SK-N-SH (cell line): Measurements from ENCODE around the gene NXPH4. TPM values are rescaled to one million over a fixed set of nuclear protein-coding genes. Genes with fewer than 3 reads are reported as not detected.

Source experiments
- CTCF ChIA-PET: fragments of 300-600, 350-600 bp; formaldehyde crosslinking; extraction: SDS; loops from one replicate; lab custom pipeline; 2021; lab: Yijun Ruan, JAX
- POLR2A ChIA-PET: fragments of 350-600 bp; sonication (Branson Sonifier 250); formaldehyde crosslinking; extraction: SDS; loops from one replicate; lab custom pipeline; 2020; ENCODE audit warnings: antibody characterized with exemption, inconsistent platforms; lab: Yijun Ruan, JAX
- DNase-seq: peaks from one replicate; pipeline ENCODE4 v3.0.0; 2012
- H2AFZ ChIP-seq: fragments of 200-600 bp; sonication (generic); 2 replicates; pipeline ENCODE4 v1.8.1; 2016; ENCODE audit warnings: antibody characterized with exemption, mild to moderate bottlenecking, low read depth
- H3F3A ChIP-seq: fragments of 200-600 bp; sonication (generic); replicated peaks from 2 replicates; pipeline ENCODE3; 2016; ENCODE audit warnings: antibody characterized with exemption, mild to moderate bottlenecking; ENCODE audit not compliant: insufficient read depth
- H3K27ac ChIP-seq, 2 experiments: fragments of 200-500 bp in 1 of 2; fragments of 200-600 bp in 1 of 2; sonication (Bioruptor generic) in 1 of 2; sonication (generic), shearing (Covaris generic) in 1 of 2; 2 replicates each; pipeline versions ENCODE4 v1.5.1 to v1.6.1; 2014 to 2016; ENCODE audit warnings: low read depth in 2 of 2, inconsistent platforms in 1 of 2, low read length in 1 of 2, mild to moderate bottlenecking in 1 of 2, mixed read lengths in 1 of 2
- H3K27me3 ChIP-seq: fragments of 200-600 bp; sonication (generic), shearing (Covaris generic); 2 replicates; pipeline ENCODE4 v1.6.1; 2016; ENCODE audit warnings: mixed run types; ENCODE audit not compliant: insufficient read depth
- H3K36me3 ChIP-seq, 2 experiments: fragments of 200-500 bp in 1 of 2; fragments of 200-600 bp in 1 of 2; sonication (Bioruptor generic) in 1 of 2; sonication (generic) in 1 of 2; replicated peaks in 1 of 2; 2 replicates each; pipeline versions ENCODE3 to v1.5.1; 2014 to 2016; ENCODE audit warnings: low read length in 1 of 2, mild to moderate bottlenecking in 1 of 2; ENCODE audit not compliant: insufficient read depth in 2 of 2, control insufficient read depth in 1 of 2
- H3K4me1 ChIP-seq, 2 experiments: fragments of 200-500 bp in 1 of 2; fragments of 200-600 bp in 1 of 2; sonication (Bioruptor generic) in 1 of 2; sonication (generic), shearing (Covaris generic) in 1 of 2; 2 replicates each; pipeline versions ENCODE4 v1.5.1 to v1.6.1; 2014 to 2016; ENCODE audit warnings: low read depth in 1 of 2, low read length in 1 of 2, mixed run types in 1 of 2; ENCODE audit not compliant: insufficient read depth in 2 of 2, control insufficient read depth in 1 of 2
- H3K4me2 ChIP-seq: fragments of 200-600 bp; sonication (generic), shearing (Covaris generic); 2 replicates; pipeline ENCODE4 v1.6.1; 2017; ENCODE audit warnings: mixed run types
- H3K4me3 ChIP-seq, 2 experiments: fragments of 200-500 bp in 1 of 2; fragments of 200-600 bp in 1 of 2; sonication (Bioruptor generic) in 1 of 2; sonication (generic), shearing (Covaris generic) in 1 of 2; 2 replicates each; pipeline versions ENCODE4 v1.5.1 to v1.8.1; 2014 to 2016; ENCODE audit warnings: low read depth in 2 of 2, inconsistent platforms in 1 of 2, low read length in 1 of 2, mild to moderate bottlenecking in 1 of 2, mixed read lengths in 1 of 2, moderate library complexity in 1 of 2
- H3K79me2 ChIP-seq: fragments of 200-600 bp; sonication (generic); 2 replicates; pipeline ENCODE4 v1.8.1; 2017; ENCODE audit warnings: mild to moderate bottlenecking; ENCODE audit not compliant: insufficient read depth
- H3K9ac ChIP-seq: fragments of 200-600 bp; sonication (generic); 2 replicates; pipeline ENCODE4 v1.6.1; 2017; ENCODE audit warnings: mixed run types
- H3K9me2 ChIP-seq: fragments of 200-600 bp; sonication (generic); 2 replicates; pipeline ENCODE4 v1.6.1; 2017; ENCODE audit warnings: mixed run types
- H3K9me3 ChIP-seq: fragments of 200-600 bp; sonication (generic); 2 replicates; pipeline ENCODE4 v1.6.1; 2017; ENCODE audit warnings: mixed run types, mild to moderate bottlenecking, moderate library complexity
- H4K20me1 ChIP-seq: fragments of 200-600 bp; sonication (generic); 2 replicates; pipeline ENCODE4 v1.6.1; 2017; ENCODE audit warnings: mild to moderate bottlenecking, mixed run types; ENCODE audit not compliant: insufficient read depth
- ELF1 ChIP-seq: IDR thresholded peaks from 2 replicates; pipeline ENCODE4 v1.4.0; 2012
- EZH2phosphoT487 ChIP-seq: fragments of 200-600 bp; sonication (generic); IDR thresholded peaks from 2 replicates; pipeline ENCODE4 v1.6.1; 2017; ENCODE audit warnings: low read depth, mixed run types, mild to moderate bottlenecking, antibody characterized with exemption, moderate library complexity, borderline replicate concordance
- FOSL2 ChIP-seq: IDR thresholded peaks from 2 replicates; pipeline ENCODE4 v1.4.0; 2012; ENCODE audit warnings: low read depth, mild to moderate bottlenecking, moderate library complexity, borderline replicate concordance
- FOXJ3 ChIP-seq: sonication (generic); formaldehyde crosslinking; IDR thresholded peaks from 2 replicates; pipeline ENCODE4 v1.5.1; 2020; ENCODE audit warnings: mild to moderate bottlenecking, missing genetic modification reagents
- GATA2 ChIP-seq: sonication (generic); formaldehyde crosslinking; IDR thresholded peaks from 2 replicates; pipeline ENCODE4 v1.5.0; 2020; ENCODE audit warnings: mild to moderate bottlenecking, missing genetic modification reagents
- JUND ChIP-seq: IDR thresholded peaks from 2 replicates; pipeline ENCODE4 v1.4.0; 2012
- MXI1 ChIP-seq: IDR thresholded peaks from 2 replicates; pipeline ENCODE4 v1.6.1; 2012; ENCODE audit warnings: mild to moderate bottlenecking, low read depth, low read length, improper control_type of control experiment
- RAD21 ChIP-seq: IDR thresholded peaks from 2 replicates; pipeline ENCODE4 v1.6.1; 2012; ENCODE audit warnings: mild to moderate bottlenecking, low read length
- RCOR1 ChIP-seq: fragments of 150-350 bp; IDR thresholded peaks from 2 replicates; pipeline ENCODE4 v1.6.1; 2017; ENCODE audit warnings: antibody characterized with exemption, low read length
- RFX5 ChIP-seq: IDR thresholded peaks from 2 replicates; pipeline ENCODE4 v1.6.1; 2012; ENCODE audit warnings: mild to moderate bottlenecking, improper control_type of control experiment, low read length
- SIN3A ChIP-seq: IDR thresholded peaks from 2 replicates; pipeline ENCODE4 v1.6.1; 2012; ENCODE audit warnings: low read depth, mild to moderate bottlenecking, low read length, moderate library complexity, borderline replicate concordance
- SMC3 ChIP-seq: IDR thresholded peaks from 2 replicates; pipeline ENCODE4 v1.6.1; 2012; ENCODE audit warnings: low read depth, low read length, improper control_type of control experiment
- TAF1 ChIP-seq: IDR thresholded peaks from 2 replicates; pipeline ENCODE4 v1.6.1; 2012; ENCODE audit warnings: low read depth, mild to moderate bottlenecking, low read length, moderate library complexity, borderline replicate concordance
- TCF12 ChIP-seq: IDR thresholded peaks from 2 replicates; pipeline ENCODE4 v1.4.0; 2012
- WGBS: methylation state at CpG from one replicate; pipeline ENCODE4 v1.1.6; 2017; ENCODE audit warnings: low lambda C conversion rate; 5-methylcytosine and 5-hydroxymethylcytosine counted together
- polyA plus RNA-seq, 3 experiments: library from polyadenylated mRNA; depleted of rRNA; stranded (reverse); fragments of >200 nt; gene quantifications; 2 replicates each; pipeline ENCODE4 v1.2.3, GENCODE V29; 2012
- TF ChIP-seq, protein P1 (sequence below): IDR thresholded peaks from 2 replicates; pipeline ENCODE4 v1.4.0; 2012; ENCODE audit warnings: low read depth
- TF ChIP-seq, protein P2 (sequence below): IDR thresholded peaks from 2 replicates; pipeline ENCODE4 v1.4.0; 2012; ENCODE audit warnings: low read depth, borderline replicate concordance
- TF ChIP-seq, protein P3 (sequence below): fragments of 150-350 bp; IDR thresholded peaks from 2 replicates; pipeline ENCODE4 v1.6.1; 2017; ENCODE audit warnings: antibody characterized with exemption, low read length, low read depth, borderline replicate concordance
- TF ChIP-seq, protein P4 (sequence below): fragments of 200-600 bp; sonication (generic); IDR thresholded peaks from 2 replicates; pipeline ENCODE4 v1.6.1; 2017; ENCODE audit warnings: antibody characterized with exemption, mild to moderate bottlenecking, moderate library complexity
- TF ChIP-seq, protein P5 (sequence below): fragments of 150-350 bp; IDR thresholded peaks from 2 replicates; pipeline ENCODE4 v1.6.1; 2016; ENCODE audit warnings: mild to moderate bottlenecking, low read depth, low read length
- TF ChIP-seq, protein P6 (sequence below): IDR thresholded peaks from 2 replicates; pipeline ENCODE4 v1.6.1; 2012; ENCODE audit warnings: mild to moderate bottlenecking, low read depth, low read length, moderate library complexity

NXPH4 gene
- polyA plus RNA-seq, 1 of the 3 experiments (the other 2 are of a cell fraction) = 0.31 TPM

DNA sequence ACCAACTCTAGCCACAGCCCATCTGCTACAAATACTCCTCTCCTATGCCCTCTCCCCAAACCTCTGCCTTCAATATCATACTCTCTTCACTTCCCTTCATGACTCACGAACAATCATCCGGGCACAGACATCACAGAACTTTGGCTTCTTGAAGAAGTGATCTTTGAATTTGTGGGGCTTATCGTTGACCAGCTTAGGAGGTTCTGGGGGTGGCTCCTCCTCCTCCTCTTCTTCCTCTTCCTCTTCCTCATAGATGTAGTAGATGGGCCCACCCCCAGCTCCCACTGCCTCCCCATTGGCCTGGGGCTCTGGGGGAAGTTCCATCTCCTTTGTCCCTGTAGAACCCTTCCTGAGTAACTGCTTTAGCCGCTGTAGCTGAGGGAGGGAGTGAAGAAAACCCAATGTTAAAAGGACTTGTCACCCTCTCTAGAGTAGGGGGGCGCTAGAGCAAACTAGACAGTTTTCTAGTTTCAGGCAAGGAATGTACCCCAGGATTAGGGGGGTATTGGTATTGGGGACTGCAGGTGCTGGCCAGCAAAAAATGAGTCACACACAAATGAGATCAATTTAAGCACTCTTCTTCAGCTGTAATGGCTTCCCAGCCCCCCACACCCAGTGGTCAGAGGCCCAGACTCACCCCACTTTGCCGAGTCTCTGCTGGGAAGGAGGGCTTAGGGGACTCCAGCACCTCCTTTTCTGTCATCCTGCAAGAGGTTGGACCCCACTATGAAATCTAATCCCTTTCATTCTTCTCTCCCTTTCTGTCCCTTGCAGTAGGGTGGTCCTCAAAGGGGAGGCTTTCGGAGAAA lies 32.5 kb downstream of the NXPH4 start (continued):
- TF ChIP-seq, protein P1, sequence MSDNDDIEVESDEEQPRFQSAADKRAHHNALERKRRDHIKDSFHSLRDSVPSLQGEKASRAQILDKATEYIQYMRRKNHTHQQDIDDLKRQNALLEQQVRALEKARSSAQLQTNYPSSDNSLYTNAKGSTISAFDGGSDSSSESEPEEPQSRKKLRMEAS = no peak
- TF ChIP-seq SIN3A (no peak), RFX5 (no peak), MXI1 (no peak), EZH2phosphoT487 (no peak), TAF1 (no peak), RCOR1 (no peak), GATA2 (CRISPR knock-in tag) (no peak), JUND (no peak)
- TF ChIP-seq, protein P2, sequence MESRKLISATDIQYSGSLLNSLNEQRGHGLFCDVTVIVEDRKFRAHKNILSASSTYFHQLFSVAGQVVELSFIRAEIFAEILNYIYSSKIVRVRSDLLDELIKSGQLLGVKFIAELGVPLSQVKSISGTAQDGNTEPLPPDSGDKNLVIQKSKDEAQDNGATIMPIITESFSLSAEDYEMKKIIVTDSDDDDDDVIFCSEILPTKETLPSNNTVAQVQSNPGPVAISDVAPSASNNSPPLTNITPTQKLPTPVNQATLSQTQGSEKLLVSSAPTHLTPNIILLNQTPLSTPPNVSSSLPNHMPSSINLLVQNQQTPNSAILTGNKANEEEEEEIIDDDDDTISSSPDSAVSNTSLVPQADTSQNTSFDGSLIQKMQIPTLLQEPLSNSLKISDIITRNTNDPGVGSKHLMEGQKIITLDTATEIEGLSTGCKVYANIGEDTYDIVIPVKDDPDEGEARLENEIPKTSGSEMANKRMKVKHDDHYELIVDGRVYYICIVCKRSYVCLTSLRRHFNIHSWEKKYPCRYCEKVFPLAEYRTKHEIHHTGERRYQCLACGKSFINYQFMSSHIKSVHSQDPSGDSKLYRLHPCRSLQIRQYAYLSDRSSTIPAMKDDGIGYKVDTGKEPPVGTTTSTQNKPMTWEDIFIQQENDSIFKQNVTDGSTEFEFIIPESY = no peak
- TF ChIP-seq, protein P3, sequence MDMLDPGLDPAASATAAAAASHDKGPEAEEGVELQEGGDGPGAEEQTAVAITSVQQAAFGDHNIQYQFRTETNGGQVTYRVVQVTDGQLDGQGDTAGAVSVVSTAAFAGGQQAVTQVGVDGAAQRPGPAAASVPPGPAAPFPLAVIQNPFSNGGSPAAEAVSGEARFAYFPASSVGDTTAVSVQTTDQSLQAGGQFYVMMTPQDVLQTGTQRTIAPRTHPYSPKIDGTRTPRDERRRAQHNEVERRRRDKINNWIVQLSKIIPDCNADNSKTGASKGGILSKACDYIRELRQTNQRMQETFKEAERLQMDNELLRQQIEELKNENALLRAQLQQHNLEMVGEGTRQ = no peak

DNA sequence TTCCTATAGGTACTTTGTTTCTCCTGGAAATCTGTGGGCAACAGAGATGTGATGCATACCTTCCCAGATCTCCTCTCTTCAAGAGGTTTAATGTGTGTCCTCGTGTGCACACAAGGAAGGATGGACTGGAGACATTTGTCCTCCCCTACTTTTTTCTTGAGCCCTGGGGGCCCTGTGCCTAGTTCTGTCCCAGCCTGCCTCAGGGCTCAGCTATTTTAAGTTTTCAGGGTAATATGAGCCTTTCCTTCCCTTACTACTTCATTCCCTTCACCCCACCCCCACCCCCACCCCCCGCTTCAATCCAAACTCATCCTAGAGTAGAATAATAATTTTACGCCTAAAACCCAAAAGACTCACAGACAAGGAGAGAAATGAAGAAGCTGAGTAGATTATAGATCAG lies 33.9 kb downstream of the NXPH4 start:
- no peaks in the 10 kb centered on the region for H3K4me1 ChIP-seq
- no peak overlapping the region for H3K27ac ChIP-seq
- POLR2A ChIA-PET = no interaction called here
- H3K4me2 ChIP-seq = no peak overlapping the region
- CTCF ChIA-PET = interaction anchor here (1.0 to 31.5 kb wide), 10 partner anchors 10 to 209 kb away, joined by 3 to 937 read pairs (median 10); partner anchors contain the start of genes GLI1 and NXPH4
- no peaks in the 10 kb centered on the region for H3K9me2 ChIP-seq
- H3K4me3 ChIP-seq = no peak overlapping the region
- no peak overlapping the region for H3K9ac ChIP-seq
- WGBS = 95% methylated on average over 3 of the region's 3 CpGs
- no peaks in the 10 kb centered on the region for H3K9me3 ChIP-seq
- H3K36me3 ChIP-seq = peaks cover 4 to 9% of the 10 kb centered on the region in 2 experiments
- no peak for TF ChIP-seq TCF12
- TF ChIP-seq, protein P4, sequence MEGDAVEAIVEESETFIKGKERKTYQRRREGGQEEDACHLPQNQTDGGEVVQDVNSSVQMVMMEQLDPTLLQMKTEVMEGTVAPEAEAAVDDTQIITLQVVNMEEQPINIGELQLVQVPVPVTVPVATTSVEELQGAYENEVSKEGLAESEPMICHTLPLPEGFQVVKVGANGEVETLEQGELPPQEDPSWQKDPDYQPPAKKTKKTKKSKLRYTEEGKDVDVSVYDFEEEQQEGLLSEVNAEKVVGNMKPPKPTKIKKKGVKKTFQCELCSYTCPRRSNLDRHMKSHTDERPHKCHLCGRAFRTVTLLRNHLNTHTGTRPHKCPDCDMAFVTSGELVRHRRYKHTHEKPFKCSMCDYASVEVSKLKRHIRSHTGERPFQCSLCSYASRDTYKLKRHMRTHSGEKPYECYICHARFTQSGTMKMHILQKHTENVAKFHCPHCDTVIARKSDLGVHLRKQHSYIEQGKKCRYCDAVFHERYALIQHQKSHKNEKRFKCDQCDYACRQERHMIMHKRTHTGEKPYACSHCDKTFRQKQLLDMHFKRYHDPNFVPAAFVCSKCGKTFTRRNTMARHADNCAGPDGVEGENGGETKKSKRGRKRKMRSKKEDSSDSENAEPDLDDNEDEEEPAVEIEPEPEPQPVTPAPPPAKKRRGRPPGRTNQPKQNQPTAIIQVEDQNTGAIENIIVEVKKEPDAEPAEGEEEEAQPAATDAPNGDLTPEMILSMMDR = no peak
- TF ChIP-seq FOSL2 = no peak
- TF ChIP-seq, protein P5, sequence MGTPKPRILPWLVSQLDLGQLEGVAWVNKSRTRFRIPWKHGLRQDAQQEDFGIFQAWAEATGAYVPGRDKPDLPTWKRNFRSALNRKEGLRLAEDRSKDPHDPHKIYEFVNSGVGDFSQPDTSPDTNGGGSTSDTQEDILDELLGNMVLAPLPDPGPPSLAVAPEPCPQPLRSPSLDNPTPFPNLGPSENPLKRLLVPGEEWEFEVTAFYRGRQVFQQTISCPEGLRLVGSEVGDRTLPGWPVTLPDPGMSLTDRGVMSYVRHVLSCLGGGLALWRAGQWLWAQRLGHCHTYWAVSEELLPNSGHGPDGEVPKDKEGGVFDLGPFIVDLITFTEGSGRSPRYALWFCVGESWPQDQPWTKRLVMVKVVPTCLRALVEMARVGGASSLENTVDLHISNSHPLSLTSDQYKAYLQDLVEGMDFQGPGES = no peak
- no peak for TF ChIP-seq RAD21
- TF ChIP-seq, protein P6, sequence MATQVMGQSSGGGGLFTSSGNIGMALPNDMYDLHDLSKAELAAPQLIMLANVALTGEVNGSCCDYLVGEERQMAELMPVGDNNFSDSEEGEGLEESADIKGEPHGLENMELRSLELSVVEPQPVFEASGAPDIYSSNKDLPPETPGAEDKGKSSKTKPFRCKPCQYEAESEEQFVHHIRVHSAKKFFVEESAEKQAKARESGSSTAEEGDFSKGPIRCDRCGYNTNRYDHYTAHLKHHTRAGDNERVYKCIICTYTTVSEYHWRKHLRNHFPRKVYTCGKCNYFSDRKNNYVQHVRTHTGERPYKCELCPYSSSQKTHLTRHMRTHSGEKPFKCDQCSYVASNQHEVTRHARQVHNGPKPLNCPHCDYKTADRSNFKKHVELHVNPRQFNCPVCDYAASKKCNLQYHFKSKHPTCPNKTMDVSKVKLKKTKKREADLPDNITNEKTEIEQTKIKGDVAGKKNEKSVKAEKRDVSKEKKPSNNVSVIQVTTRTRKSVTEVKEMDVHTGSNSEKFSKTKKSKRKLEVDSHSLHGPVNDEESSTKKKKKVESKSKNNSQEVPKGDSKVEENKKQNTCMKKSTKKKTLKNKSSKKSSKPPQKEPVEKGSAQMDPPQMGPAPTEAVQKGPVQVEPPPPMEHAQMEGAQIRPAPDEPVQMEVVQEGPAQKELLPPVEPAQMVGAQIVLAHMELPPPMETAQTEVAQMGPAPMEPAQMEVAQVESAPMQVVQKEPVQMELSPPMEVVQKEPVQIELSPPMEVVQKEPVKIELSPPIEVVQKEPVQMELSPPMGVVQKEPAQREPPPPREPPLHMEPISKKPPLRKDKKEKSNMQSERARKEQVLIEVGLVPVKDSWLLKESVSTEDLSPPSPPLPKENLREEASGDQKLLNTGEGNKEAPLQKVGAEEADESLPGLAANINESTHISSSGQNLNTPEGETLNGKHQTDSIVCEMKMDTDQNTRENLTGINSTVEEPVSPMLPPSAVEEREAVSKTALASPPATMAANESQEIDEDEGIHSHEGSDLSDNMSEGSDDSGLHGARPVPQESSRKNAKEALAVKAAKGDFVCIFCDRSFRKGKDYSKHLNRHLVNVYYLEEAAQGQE = no peak
- no peak for TF ChIP-seq FOXJ3 (CRISPR knock-in tag)
- TF ChIP-seq ELF1 = no peak
- no peak for TF ChIP-seq RCOR1
- no peak for TF ChIP-seq SMC3
- H3K79me2 ChIP-seq = no peaks in the 10 kb centered on the region
- H2AFZ ChIP-seq = no peak overlapping the region
- H3K27me3 ChIP-seq = no peaks in the 10 kb centered on the region
- H4K20me1 ChIP-seq = no peaks in the 10 kb centered on the region
- H3F3A ChIP-seq = no peaks in the 10 kb centered on the region
- DNase-seq = no peak
